Stimulated activated naive CD8-positive, alpha-beta T cell treated with anti-CD3 and anti-CD28 coated beads, Interleukin-15, Interleukin-2, amounts not matched to agents 100 U/mL and 50 U/mL, for 24 hours (primary cell): Measurements from ENCODE around the gene DDX23.

ENCODE experiments used
- ATAC-seq: fragments of 150-1000 bp; cut with Tn5 transposase; one replicate; pipeline ENCODE4 v1.10.0; 2021
- DNase-seq: peaks from one replicate; pipeline ENCODE4 v3.0.0; 2021

The DDX23 gene

GRCh38 chr12:48795550-48796455, 56.2 kb downstream of the DDX23 start:
- ATAC-seq = peak; percentile 61
- DNase-seq = peak; percentile 64

- ATAC-seq = no peak
- no peak for DNase-seq
Measured at GRCh38 chr12:48794870-48795269, 57.1 kb downstream of the DDX23 start.

GRCh38 chr12:48793696-48794095, 58.3 kb downstream of the DDX23 start:
- no peak for ATAC-seq
- DNase-seq = no peak

- DNase-seq (no peak), ATAC-seq (no peak)
Measured at GRCh38 chr12:48789858-48790326, 62.1 kb downstream of the DDX23 start.

GRCh38 chr12:48788854-48789775, 62.8 kb downstream of the DDX23 start, which contains the start of gene ADCY6:
Gene ADCY6, minus strand, starts transcription at chr12:48789089. Its CDS starts 5,655 bp downstream, at chr12:48783434.
- ATAC-seq (no peak), DNase-seq (no peak)

GRCh38 chr12:48788524-48788853, 63.5 kb downstream of the DDX23 start:
- DNase-seq (no peak), ATAC-seq (no peak)

- no peak for DNase-seq
- ATAC-seq = no peak
Measured at GRCh38 chr12:48787791-48788523, 64.0 kb downstream of the DDX23 start.

- DNase-seq = no peak
- ATAC-seq = no peak
Measured at GRCh38 chr12:48786591-48787544, 65.1 kb downstream of the DDX23 start.

GRCh38 chr12:48783432-48783831, 68.5 kb downstream of the DDX23 start:
- DNase-seq (no peak), ATAC-seq (no peak)

- DNase-seq = no peak
- ATAC-seq = no peak
Measured at GRCh38 chr12:48782457-48783395, 69.2 kb downstream of the DDX23 start.

- DNase-seq (no peak), ATAC-seq (no peak)
Measured at GRCh38 chr12:48781750-48782456, 70.1 kb downstream of the DDX23 start.

GRCh38 chr12:48780381-48781025, 71.5 kb downstream of the DDX23 start:
- no peak for DNase-seq

GRCh38 chr12:48779869-48780268, 72.1 kb downstream of the DDX23 start:
- ATAC-seq = no peak

More at GRCh38 chr12:48780381-48781025, 71.5 kb downstream of the DDX23 start:
- no peak for ATAC-seq

More at GRCh38 chr12:48779869-48780268, 72.1 kb downstream of the DDX23 start:
- DNase-seq = no peak
